GM12891 (cell line): ENCODE data around the gene CDH18.

Experiments used
- POLR2A ChIP-seq: IDR thresholded peaks from 2 replicates; pipeline ENCODE4 v1.6.1; 2011; ENCODE audit warnings: low read depth, low read length, control low read depth
- POLR2AphosphoS5 ChIP-seq: IDR thresholded peaks from 2 replicates; pipeline ENCODE4 v1.6.1; 2011; ENCODE audit warnings: low read depth, low read length, control low read depth
- POU2F2 ChIP-seq: IDR thresholded peaks from 2 replicates; pipeline ENCODE4 v1.6.1; 2011; ENCODE audit warnings: low read depth, mild to moderate bottlenecking, control low read depth, low read length, moderate library complexity
- SPI1 ChIP-seq: IDR thresholded peaks from 2 replicates; pipeline ENCODE4 v1.6.1; 2011; ENCODE audit warnings: low read depth, low read length, control low read depth
- TAF1 ChIP-seq: IDR thresholded peaks from 2 replicates; pipeline ENCODE4 v1.6.1; 2011; ENCODE audit warnings: low read depth, low read length, control low read depth

DNA sequence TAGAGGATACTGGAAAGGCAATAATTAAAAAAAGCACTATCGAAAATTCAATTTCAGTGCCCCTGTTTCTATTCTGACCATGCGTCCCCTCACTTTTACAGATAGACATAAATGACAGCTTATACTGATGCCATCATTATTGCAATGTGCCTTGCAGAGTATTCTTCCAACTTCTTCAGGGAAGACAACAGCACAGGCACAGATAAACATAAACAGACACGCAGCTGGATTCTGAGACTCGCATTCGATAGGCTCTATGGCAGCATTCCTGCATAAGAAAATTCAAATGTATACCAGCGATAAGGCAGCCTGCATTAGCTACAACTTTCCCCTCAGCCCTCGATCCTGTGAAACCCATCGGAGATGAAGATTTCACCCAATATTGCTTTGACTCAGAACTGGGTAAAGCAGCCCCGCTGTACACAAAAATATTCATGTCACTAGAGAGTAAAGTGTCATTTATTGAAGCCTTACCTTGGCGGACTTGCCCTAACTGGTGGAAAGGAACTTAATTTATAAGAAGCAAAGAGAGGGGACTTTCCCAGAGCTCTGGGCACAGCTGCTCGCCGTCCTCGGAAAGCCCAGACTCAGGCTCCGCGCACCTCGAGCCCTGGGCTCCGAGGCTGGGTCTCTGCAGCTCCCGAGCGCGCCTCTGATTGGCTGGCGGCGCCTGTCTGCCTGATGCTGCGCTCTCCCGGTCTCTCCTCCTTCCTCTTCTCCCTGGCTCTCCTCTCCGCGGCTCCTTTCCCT lies at the start of gene CDH18:
- TF ChIP-seq POLR2A (no peak), POU2F2 (no peak), POLR2AphosphoS5 (no peak), SPI1 (no peak), TAF1 (no peak)
